Rectal smooth muscle tissue (tissue), 1 donor: ENCODE measurements around the gene ARTN.

Source experiments
- H3K27ac ChIP-seq: one replicate; pipeline ENCODE4 v1.7.0; 2013; ENCODE audit warnings: low read depth, low read length, inconsistent platforms
- H3K27me3 ChIP-seq: one replicate; pipeline ENCODE4 v1.7.0; 2013; ENCODE audit warnings: low read length; ENCODE audit not compliant: control insufficient read depth, insufficient read depth
- H3K36me3 ChIP-seq: one replicate; pipeline ENCODE4 v1.7.0; 2013; ENCODE audit warnings: low read length; ENCODE audit not compliant: control insufficient read depth, insufficient read depth
- H3K4me1 ChIP-seq: one replicate; pipeline ENCODE4 v1.7.0; 2013; ENCODE audit warnings: low read length; ENCODE audit not compliant: control insufficient read depth, insufficient read depth
- H3K4me3 ChIP-seq: one replicate; pipeline ENCODE4 v1.7.0; 2013; ENCODE audit warnings: low read length
- H3K9ac ChIP-seq: one replicate; pipeline ENCODE4 v1.7.0; 2013; ENCODE audit warnings: low read length

The ARTN gene

DNA sequence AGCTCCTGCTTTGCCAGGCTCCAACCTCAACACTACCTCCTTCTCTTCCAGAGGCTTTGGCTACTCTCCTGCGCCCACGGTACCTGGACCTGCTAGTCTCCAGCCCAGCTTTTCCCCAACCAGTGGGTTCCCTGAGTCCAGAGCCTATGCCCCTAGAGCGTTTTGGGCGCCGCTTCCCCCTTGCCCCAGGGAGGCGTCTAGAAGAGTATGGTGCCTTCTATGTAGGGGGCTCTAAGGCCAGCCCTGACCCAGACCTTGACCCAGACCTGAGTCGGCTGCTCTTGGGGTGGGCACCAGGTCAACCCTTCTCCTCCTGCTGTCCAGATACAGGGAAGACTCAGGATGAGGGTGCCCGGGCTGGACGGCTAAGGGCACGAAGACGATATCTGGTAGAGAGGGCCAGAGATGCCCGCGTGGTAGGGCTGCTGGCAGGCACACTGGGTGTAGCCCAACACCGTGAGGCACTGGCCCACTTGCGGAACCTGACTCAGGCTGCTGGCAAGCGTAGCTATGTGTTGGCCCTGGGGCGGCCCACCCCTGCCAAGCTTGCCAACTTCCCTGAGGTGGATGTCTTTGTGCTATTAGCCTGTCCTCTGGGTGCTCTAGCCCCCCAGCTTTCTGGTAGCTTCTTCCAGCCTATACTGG lies 37.9 kb downstream of the ARTN start:
- H3K36me3 ChIP-seq: peaks cover 11% of the 10 kb centered on the region
- no peaks in the 10 kb centered on the region for H3K27me3 ChIP-seq
- H3K4me1 ChIP-seq: peaks cover 11% of the 10 kb centered on the region
- H3K27ac ChIP-seq: no peak overlapping the region
- H3K9ac ChIP-seq: no peak overlapping the region
- no peak overlapping the region for H3K4me3 ChIP-seq

DNA sequence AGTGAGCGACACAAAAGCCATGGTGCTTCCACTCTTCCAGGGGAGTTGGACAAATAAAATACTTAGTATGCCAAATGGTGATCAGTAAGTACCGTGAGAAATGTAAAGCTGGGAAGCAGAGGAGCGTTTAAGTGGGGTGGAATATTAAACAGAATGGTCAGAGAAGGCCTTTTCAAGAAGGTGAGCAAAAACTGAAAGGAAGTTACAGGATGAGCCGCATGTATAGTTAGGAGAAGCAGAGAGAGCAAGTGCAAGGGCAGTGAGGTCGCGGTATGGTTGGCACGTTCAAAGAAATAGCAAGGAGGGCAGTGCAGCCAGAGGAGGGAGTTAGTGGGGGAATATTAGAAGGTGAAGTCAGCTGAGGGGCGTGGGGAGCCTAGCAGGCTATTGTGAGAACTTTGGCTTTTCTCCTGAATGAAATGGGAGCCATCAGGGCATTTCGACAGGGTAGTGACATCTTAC lies 40.4 kb downstream of the ARTN start:
- Histone ChIP-seq H3K27ac (peak overlapping the region; percentile 94), H3K36me3 (peaks cover 21% of the 10 kb centered on the region), H3K9ac (peak overlapping the region; percentile 86), H3K27me3 (no peaks in the 10 kb centered on the region), H3K4me3 (peak overlapping the region; percentile 81), H3K4me1 (peaks cover 11% of the 10 kb centered on the region)

DNA sequence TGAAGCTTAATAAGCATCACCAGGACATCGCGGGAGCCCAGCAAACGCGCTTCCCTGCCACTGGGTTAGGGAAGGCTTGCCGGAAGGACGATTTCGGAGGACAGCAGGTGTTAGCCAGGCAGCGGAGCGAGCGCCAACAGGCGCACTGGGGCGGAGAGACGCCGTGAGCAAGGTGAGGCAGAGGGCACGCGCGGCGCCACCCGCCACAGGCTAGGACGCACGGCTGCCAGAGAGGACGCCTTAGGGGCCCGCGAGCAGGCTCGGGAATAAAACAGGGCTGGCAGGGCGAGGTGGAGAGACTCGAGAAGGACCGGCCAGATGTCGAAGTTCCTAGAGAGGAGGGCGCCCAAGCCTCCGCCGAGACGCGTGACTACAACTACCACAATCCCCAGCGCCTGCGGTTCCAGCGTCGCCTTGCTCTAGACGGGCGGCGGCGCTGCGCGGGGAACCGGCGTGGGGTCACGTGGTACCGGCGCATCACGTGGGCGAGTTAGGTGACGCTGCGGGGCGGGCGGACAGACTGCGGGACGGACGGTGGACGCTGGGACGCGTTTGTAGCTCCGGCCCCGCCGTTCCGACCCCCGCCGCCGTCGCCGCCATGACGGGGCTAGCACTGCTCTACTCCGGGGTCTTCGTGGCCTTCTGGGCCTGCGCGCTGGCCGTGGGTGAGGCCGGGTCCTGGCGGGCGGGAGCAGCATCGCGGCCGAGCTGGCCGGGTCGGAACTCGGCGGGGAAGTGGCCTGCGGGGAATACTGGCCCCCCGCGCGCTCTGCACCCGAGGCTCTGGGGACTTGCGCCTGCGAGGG lies 41.0 kb downstream of the ARTN start, which contains the start of gene ATP6V0B:
Gene ATP6V0B (plus strand): TSS at position 518 of the 806 bp plus-strand sequence. CDS start 81 bp downstream, at position 599.
- peak within 1 kb of the TSS; percentile 86 for H3K9ac ChIP-seq
- H3K4me1 ChIP-seq: peaks cover 11% of the 10 kb centered on the region
- peaks cover 21% of the 10 kb centered on the region for H3K36me3 ChIP-seq
- peak within 1 kb of the TSS; percentile 94 for H3K27ac ChIP-seq
- H3K4me3 ChIP-seq: peak within 1 kb of the TSS; percentile 81
- H3K27me3 ChIP-seq: no peaks in the 10 kb centered on the region

DNA sequence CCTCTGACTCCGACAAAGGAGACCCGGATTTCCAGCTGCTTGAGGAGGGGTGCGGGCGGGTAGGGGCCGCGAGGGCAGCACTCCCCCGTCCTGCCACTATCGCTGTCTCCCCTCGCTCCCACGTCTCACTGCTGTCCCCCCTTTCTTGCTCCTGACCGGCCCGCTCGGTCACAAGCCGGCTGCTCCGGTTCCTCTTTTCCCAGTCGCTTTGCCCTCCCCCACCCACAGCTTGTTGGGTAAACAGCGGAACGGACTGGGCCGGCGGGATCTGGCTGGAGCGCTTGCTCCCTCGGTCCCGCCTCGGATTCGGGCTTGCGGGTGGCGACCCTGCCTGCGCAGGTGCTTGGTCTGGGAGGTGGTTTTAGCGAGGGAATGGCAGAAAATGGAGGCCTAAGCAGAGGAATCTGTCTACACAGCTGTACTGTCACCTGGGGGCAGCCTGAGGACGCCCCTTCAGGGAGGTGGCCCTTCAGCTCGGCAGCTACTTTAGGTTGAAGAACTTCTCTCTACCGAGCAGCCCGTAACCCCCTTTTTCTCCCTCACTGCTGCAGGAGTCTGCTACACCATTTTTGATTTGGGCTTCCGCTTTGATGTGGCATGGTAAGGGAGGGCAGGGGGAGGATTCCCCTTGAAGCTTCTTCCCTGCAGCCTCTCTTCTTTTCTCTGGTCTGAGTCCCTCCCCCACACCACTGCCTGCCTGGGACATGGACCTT lies 41.8 kb downstream of the ARTN start:
- H3K36me3 ChIP-seq: peaks cover 21% of the 10 kb centered on the region
- peak overlapping the region; percentile 94 for H3K27ac ChIP-seq
- H3K27me3 ChIP-seq: no peaks in the 10 kb centered on the region
- H3K9ac ChIP-seq: peak overlapping the region; percentile 46
- H3K4me3 ChIP-seq: peak overlapping the region; percentile 81
- peaks cover 12% of the 10 kb centered on the region for H3K4me1 ChIP-seq

DNA sequence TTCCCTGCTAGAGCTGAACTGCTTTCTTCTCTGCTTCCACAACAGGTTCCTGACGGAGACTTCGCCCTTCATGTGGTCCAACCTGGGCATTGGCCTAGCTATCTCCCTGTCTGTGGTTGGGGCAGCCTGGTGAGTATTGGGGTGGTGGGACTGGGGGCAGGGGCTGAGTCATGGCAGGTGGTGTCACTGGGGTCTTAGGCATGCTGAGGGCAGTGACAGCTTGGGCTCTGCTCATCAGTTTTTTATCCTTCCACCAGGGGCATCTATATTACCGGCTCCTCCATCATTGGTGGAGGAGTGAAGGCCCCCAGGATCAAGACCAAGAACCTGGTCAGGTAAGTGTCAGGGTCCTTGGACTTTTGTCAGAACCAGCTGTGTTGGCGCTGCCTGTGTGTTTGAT lies 42.4 kb downstream of the ARTN start:
- Histone ChIP-seq H3K4me3 (peak overlapping the region; percentile 81), H3K4me1 (peaks cover 11% of the 10 kb centered on the region), H3K27ac (no peak overlapping the region), H3K36me3 (peaks cover 21% of the 10 kb centered on the region), H3K9ac (no peak overlapping the region), H3K27me3 (no peaks in the 10 kb centered on the region)

DNA sequence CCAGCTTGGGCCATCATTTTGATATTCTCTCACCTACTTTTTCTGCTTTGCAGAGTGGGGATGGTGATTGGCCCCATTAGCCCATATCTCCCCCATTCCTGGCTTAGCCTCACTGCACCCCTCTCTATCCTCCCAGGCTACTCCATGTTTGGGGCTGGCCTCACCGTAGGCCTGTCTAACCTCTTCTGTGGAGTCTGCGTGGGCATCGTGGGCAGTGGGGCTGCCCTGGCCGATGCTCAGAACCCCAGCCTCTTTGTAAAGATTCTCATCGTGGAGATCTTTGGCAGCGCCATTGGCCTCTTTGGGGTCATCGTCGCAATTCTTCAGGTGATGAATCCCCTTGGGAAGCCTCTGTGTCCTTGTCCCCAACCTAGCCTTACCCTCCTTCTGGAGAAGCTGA lies 43.3 kb downstream of the ARTN start:
- peaks cover 18% of the 10 kb centered on the region for H3K36me3 ChIP-seq
- H3K27ac ChIP-seq: no peak overlapping the region
- H3K4me1 ChIP-seq: peaks cover 11% of the 10 kb centered on the region
- H3K27me3 ChIP-seq: no peaks in the 10 kb centered on the region
- H3K9ac ChIP-seq: no peak overlapping the region
- H3K4me3 ChIP-seq: no peak overlapping the region

DNA sequence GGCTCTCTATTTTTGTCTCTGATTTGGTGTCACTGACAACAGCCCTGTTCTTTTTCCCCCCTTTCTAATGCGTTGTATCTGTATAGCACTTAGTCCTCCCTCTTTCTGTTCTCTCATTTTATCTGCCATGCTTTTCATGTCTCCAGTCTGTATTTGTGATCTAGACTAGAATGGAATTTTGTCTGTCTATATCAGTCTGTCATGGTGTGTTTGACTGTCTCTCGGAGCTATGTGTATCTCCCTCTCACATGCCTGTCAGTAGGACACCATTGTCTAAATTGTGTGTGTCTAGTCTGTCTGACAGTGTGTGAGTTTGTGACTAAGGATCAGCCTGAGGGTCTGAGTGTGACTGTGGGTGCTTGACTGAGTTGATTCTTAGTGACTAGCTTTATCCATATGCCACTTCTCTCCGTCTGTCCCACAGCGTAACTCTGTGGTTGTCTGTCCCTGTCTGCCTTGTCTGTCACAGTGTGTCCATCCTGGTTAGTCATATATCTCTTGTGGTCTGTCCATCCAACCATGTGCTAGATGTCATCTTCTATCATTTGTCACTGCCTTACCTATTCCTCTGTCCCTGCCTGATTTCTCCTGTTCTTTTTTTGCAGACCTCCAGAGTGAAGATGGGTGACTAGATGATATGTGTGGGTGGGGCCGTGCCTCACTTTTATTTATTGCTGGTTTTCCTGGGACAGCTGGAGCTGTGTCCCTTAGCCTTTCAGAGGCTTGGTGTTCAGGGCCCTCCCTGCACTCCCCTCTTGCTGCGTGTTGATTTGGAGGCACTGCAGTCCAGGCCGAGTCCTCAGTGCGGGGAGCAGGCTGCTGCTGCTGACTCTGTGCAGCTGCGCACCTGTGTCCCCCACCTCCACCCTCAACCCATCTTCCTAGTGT lies 44.0 kb downstream of the ARTN start:
- Histone ChIP-seq H3K4me1 (peaks cover 11% of the 10 kb centered on the region), H3K4me3 (peak overlapping the region; percentile 31), H3K27ac (no peak overlapping the region), H3K36me3 (peaks cover 15% of the 10 kb centered on the region), H3K9ac (no peak overlapping the region), H3K27me3 (no peaks in the 10 kb centered on the region)

DNA sequence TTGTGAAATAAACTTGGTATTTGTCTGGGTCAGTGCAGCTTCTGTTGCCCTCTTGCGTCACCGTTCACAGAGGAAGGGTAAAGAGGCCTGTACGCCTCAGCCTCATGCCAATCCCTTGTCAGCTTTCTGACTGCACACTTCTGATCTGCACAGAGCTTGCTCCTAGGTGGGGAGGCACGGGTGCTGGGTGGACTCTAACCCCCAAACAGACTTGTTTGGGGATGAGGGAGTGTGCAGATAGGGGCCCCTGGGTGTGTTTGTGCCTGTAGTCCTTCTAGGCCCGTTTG lies 44.6 kb downstream of the ARTN start:
- H3K27ac ChIP-seq: no peak overlapping the region
- H3K9ac ChIP-seq: no peak overlapping the region
- H3K4me1 ChIP-seq: peaks cover 11% of the 10 kb centered on the region
- H3K4me3 ChIP-seq: peak overlapping the region; percentile 75
- H3K27me3 ChIP-seq: no peaks in the 10 kb centered on the region
- H3K36me3 ChIP-seq: peaks cover 13% of the 10 kb centered on the region

DNA sequence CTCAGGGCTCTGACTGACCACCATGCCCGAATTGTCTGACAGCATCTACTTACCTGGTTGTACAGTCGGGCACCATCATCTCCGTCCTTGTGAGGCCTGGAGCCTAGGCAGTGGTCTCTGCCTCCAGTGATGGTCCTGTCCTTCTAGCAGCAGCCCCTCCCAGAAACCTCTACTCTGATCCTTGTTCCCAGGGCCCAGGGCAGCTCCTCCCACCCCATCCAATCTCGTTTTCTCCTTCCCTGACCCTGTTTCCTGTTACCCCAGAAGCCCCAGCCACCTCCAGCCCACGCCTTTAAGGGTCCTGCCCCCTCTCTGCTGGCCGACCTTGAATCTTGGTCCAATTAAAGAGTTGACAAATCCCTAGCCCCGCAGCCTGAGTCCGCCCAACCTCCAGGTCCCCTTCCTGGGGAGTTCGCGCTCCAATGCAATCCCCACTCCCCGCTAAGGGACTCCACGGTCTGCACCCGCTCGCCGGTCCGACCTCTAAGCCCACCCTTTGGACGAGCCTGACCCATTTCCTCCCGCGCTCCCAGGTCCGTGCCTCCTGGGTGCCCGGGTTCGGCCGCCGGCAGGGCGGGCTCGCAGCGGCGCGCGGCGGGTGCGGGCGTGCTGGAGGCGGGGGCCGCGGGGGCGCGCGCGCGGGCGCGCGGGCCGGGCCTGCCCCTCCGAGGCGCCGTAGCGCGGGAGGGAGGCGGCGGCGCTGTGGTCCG lies 45.1 kb downstream of the ARTN start, which contains the start of gene B4GALT2:
Gene B4GALT2 (plus strand): TSS at position 660 of the 710 bp plus-strand sequence. CDS start 1,951 bp downstream, outside the sequence.
- H3K4me3 ChIP-seq: peak within 1 kb of the TSS; percentile 75
- no peaks in the 10 kb centered on the region for H3K27me3 ChIP-seq
- H3K36me3 ChIP-seq: peaks cover 13% of the 10 kb centered on the region
- H3K4me1 ChIP-seq: peaks cover 11% of the 10 kb centered on the region
- H3K9ac ChIP-seq: peak within 1 kb of the TSS; percentile 45
- H3K27ac ChIP-seq: no peak within 1 kb of the TSS

DNA sequence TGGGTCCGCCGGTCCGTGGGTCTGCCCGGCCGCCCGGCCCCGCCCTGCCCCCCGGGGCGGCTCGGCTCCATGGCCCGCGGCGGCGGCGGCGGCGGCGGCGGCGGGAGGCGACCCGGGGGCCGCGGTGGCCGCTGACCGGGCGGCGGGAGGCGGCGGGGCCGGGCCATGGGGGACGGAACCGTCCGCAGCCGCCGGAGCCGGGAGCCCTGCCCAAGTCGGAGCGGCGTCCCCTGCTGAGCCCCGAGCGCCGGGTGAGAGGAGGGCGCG lies 45.6 kb downstream of the ARTN start:
- no peak overlapping the region for H3K9ac ChIP-seq
- H3K27ac ChIP-seq: no peak overlapping the region
- H3K36me3 ChIP-seq: peaks cover 13% of the 10 kb centered on the region

DNA sequence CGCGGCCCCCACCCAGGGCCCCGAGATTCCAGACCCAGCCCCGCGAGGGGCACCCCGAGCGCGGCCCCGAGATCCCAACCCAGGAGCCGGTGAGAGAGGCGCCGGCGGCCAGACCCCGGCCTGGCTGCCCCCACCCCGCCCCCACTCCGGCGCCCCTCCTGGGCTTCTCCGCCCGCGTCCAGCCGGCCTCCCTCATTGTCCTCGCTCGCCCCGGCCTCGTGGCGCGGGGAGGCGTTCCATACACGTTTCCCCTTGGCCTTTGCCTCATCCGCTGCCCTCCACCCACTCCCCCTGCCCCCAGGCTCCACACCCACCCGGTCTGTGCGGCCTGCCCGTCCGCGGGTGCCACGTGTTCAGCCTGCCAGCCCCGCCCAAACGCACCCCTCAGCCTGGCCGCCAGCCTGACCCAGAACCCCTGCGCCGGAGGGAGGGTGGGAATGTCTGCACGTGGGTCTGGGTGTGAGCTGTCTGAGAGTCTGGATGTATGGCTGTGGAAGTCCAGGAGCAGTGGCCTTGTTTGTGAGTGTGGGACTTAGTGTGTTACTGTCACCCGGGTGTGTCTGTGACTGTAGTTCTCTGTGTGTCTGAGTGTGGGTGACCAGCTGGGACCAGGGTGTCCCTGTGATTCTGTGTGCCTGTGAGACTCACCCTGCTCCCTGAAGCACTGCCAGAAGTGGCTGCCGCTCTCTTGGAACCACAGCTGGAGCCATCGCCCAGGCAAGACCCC lies 46.1 kb downstream of the ARTN start:
- peak overlapping the region; percentile 45 for H3K9ac ChIP-seq
- no peak overlapping the region for H3K27ac ChIP-seq
- H3K4me1 ChIP-seq: peaks cover 11% of the 10 kb centered on the region
- H3K27me3 ChIP-seq: no peaks in the 10 kb centered on the region
- H3K4me3 ChIP-seq: peak overlapping the region; percentile 58
- peaks cover 13% of the 10 kb centered on the region for H3K36me3 ChIP-seq

More for the DNA sequence above, 45.6 kb downstream of the ARTN start:
- H3K4me3 ChIP-seq: peak overlapping the region; percentile 58
- H3K4me1 ChIP-seq: peaks cover 11% of the 10 kb centered on the region
- no peaks in the 10 kb centered on the region for H3K27me3 ChIP-seq
